H9 (cell line): ENCODE measurements around the gene DUS1L. TPM values are rescaled to one million over a fixed set of nuclear protein-coding genes. Genes with fewer than 3 reads are reported as not detected.
A peak's percentile ranks its signal among the peaks of the same experiment; 100 is the strongest.

Source experiments
- DNase-seq: peaks from one replicate; pipeline ENCODE4 v3.0.0-alpha.2; 2017
- H2AFZ ChIP-seq: one replicate; pipeline ENCODE4 v1.6.1; 2013; ENCODE audit warnings: mild to moderate bottlenecking, low read length, control low read depth, moderate library complexity
- H2AK5ac ChIP-seq: 2 replicates; pipeline ENCODE4 v1.6.1; 2013; ENCODE audit warnings: low read length, control low read depth, mixed read lengths; ENCODE audit not compliant: insufficient read length
- H2BK120ac ChIP-seq: one replicate; pipeline ENCODE4 v1.6.1; 2013; ENCODE audit warnings: low read depth, mild to moderate bottlenecking, low read length, control low read depth, inconsistent platforms; ENCODE audit not compliant: poor library complexity, severe bottlenecking
- H2BK12ac ChIP-seq: 2 replicates; pipeline ENCODE4 v1.6.1; 2013; ENCODE audit warnings: low read length, control low read depth, mixed read lengths, low read depth; ENCODE audit not compliant: insufficient read length
- H2BK15ac ChIP-seq: 2 replicates; pipeline ENCODE4 v1.6.1; 2013; ENCODE audit warnings: low read depth, low read length, control low read depth
- H2BK20ac ChIP-seq: one replicate; pipeline ENCODE4 v1.6.1; 2013; ENCODE audit warnings: low read depth, mild to moderate bottlenecking, low read length, control low read depth, inconsistent platforms; ENCODE audit not compliant: poor library complexity, severe bottlenecking
- H2BK5ac ChIP-seq: 2 replicates; pipeline ENCODE4 v1.6.1; 2013; ENCODE audit warnings: low read length, control low read depth, mixed read lengths; ENCODE audit not compliant: insufficient read length
- H3K14ac ChIP-seq: 2 replicates; pipeline ENCODE4 v1.6.1; 2013; ENCODE audit warnings: low read length, control low read depth; ENCODE audit not compliant: insufficient read depth
- H3K18ac ChIP-seq: 2 replicates; pipeline ENCODE4 v1.6.1; 2013; ENCODE audit warnings: low read depth, mild to moderate bottlenecking, mixed read lengths, low read length, control low read depth; ENCODE audit not compliant: insufficient read length
- H3K23ac ChIP-seq: 2 replicates; pipeline ENCODE4 v1.6.1; 2013; ENCODE audit warnings: low read length, control low read depth, mixed read lengths, low read depth; ENCODE audit not compliant: insufficient read length
- H3K23me2 ChIP-seq: 2 replicates; pipeline ENCODE4 v1.6.1; 2013; ENCODE audit warnings: low read depth, mild to moderate bottlenecking, mixed read lengths, low read length, control low read depth; ENCODE audit not compliant: insufficient read length, poor library complexity, severe bottlenecking
- H3K27ac ChIP-seq: 2 replicates; pipeline ENCODE4 v1.5.1; 2013; ENCODE audit warnings: low read length, control low read depth, mixed read lengths, low read depth; ENCODE audit not compliant: insufficient read length
- H3K27me3 ChIP-seq: 2 replicates; pipeline ENCODE4 v1.6.1; 2013; ENCODE audit warnings: low read length, control low read depth, inconsistent platforms; ENCODE audit not compliant: insufficient read depth
- H3K4ac ChIP-seq: 2 replicates; pipeline ENCODE4 v1.6.1; 2013; ENCODE audit warnings: low read depth, mild to moderate bottlenecking, control low read depth, inconsistent platforms, low read length, moderate library complexity
- H3K4me1 ChIP-seq: 2 replicates; pipeline ENCODE4 v1.6.1; 2013; ENCODE audit warnings: low read length, control low read depth, inconsistent platforms; ENCODE audit not compliant: insufficient read depth
- H3K4me2 ChIP-seq: 2 replicates; pipeline ENCODE4 v1.6.1; 2013; ENCODE audit warnings: low read length, control low read depth, mixed read lengths; ENCODE audit not compliant: insufficient read length, insufficient read depth
- H3K56ac ChIP-seq: 2 replicates; pipeline ENCODE4 v1.6.1; 2013; ENCODE audit warnings: low read depth, mild to moderate bottlenecking, mixed read lengths, low read length, control low read depth; ENCODE audit not compliant: insufficient read length
- H3K79me1 ChIP-seq: 2 replicates; pipeline ENCODE4 v1.6.1; 2013; ENCODE audit warnings: low read depth, mild to moderate bottlenecking, moderate library complexity, low read length, control low read depth, inconsistent platforms; ENCODE audit not compliant: insufficient read depth, poor library complexity, severe bottlenecking
- H3K79me2 ChIP-seq: 2 replicates; pipeline ENCODE4 v1.6.1; 2013; ENCODE audit warnings: low read length, control low read depth, inconsistent platforms; ENCODE audit not compliant: insufficient read depth
- H3K9ac ChIP-seq: 2 replicates; pipeline ENCODE4 v1.6.1; 2013; ENCODE audit warnings: low read length, control low read depth, mixed read lengths; ENCODE audit not compliant: insufficient read length; ENCODE audit errors: extremely low read depth
- H3K9me3 ChIP-seq: one replicate; pipeline ENCODE4 v1.6.1; 2013; ENCODE audit warnings: low read depth, low read length, inconsistent platforms; ENCODE audit not compliant: control insufficient read depth
- H3T11ph ChIP-seq: one replicate; pipeline ENCODE4 v1.6.1; 2013; ENCODE audit warnings: mild to moderate bottlenecking, low read length, control low read depth, inconsistent platforms
- H4K20me1 ChIP-seq: one replicate; pipeline ENCODE4 v1.6.1; 2013; ENCODE audit not compliant: control insufficient read depth, insufficient read length, insufficient read depth
- H4K5ac ChIP-seq: 2 replicates; pipeline ENCODE4 v1.6.1; 2013; ENCODE audit warnings: low read depth, mild to moderate bottlenecking, mixed read lengths, low read length, control low read depth; ENCODE audit not compliant: insufficient read length
- H4K8ac ChIP-seq: replicated peaks from 2 replicates; pipeline ENCODE4 v1.6.1; 2013; ENCODE audit warnings: low read length, control low read depth, mixed read lengths, low read depth; ENCODE audit not compliant: insufficient read length
- H4K91ac ChIP-seq: 2 replicates; pipeline ENCODE4 v1.6.1; 2013; ENCODE audit warnings: low read depth, mild to moderate bottlenecking, moderate library complexity, mixed read lengths, low read length, control low read depth; ENCODE audit not compliant: insufficient read length
- H3K27ac Mint-ChIP-seq, 3 experiments: 2 replicates in 2 of 3; 3 replicates in 1 of 3; pipeline ENCODE4 v1.8.0; 2020 to 2021; ENCODE audit warnings: mixed read lengths in 3 of 3, mild to moderate bottlenecking in 1 of 3, moderate library complexity in 1 of 3
- H3K27me3 Mint-ChIP-seq: 2 replicates; pipeline ENCODE4 v1.8.0; 2021; ENCODE audit warnings: low read depth, mild to moderate bottlenecking, moderate library complexity, mixed read lengths
- H3K36me3 Mint-ChIP-seq, 3 experiments: 2 replicates in 2 of 3; 3 replicates in 1 of 3; pipeline ENCODE4 v1.8.0; 2020 to 2021; ENCODE audit warnings: low read depth in 3 of 3, mixed read lengths in 3 of 3; ENCODE audit not compliant: insufficient read depth in 1 of 3
- H3K4me1 Mint-ChIP-seq, 2 experiments: 2 replicates each; pipeline ENCODE4 v1.8.0; 2020; ENCODE audit warnings: mixed read lengths in 2 of 2
- H3K4me3 Mint-ChIP-seq, 2 experiments: 2 replicates in 1 of 2; 3 replicates in 1 of 2; pipeline ENCODE4 v1.8.0; 2020 to 2021; ENCODE audit warnings: mild to moderate bottlenecking in 2 of 2, mixed read lengths in 2 of 2, moderate library complexity in 1 of 2
- H3K9me3 Mint-ChIP-seq, 2 experiments: 2 replicates in 1 of 2; 3 replicates in 1 of 2; pipeline ENCODE4 v1.8.0; 2020; ENCODE audit warnings: mild to moderate bottlenecking in 2 of 2, mixed read lengths in 2 of 2, moderate library complexity in 1 of 2
- WGBS: extraction: QIAGEN DNeasy Blood & Tissue Kit; methylation state at CpG from one replicate; pipeline ENCODE4 v1.1.7; 2013; ENCODE audit warnings: missing lambda C conversion rate, low lambda C conversion rate, mixed read lengths; ENCODE audit not compliant: insufficient read length; ENCODE audit errors: extremely low coverage; 5-methylcytosine and 5-hydroxymethylcytosine counted together
- total RNA-seq: library from RNA; stranded (reverse); gene quantifications from 2 replicates; pipeline ENCODE4 v1.2.1, GENCODE V29; 2021
- TF ChIP-seq, protein P1 (sequence below): fragments of 200-600 bp; sonication (generic); conservative IDR thresholded peaks from 3 replicates; pipeline ENCODE4 v1.8.0; 2021; ENCODE audit warnings: antibody characterized with exemption, mild to moderate bottlenecking

The DUS1L gene
- total RNA-seq, 1 experiment from 2014 or later: 103 TPM

DNA sequence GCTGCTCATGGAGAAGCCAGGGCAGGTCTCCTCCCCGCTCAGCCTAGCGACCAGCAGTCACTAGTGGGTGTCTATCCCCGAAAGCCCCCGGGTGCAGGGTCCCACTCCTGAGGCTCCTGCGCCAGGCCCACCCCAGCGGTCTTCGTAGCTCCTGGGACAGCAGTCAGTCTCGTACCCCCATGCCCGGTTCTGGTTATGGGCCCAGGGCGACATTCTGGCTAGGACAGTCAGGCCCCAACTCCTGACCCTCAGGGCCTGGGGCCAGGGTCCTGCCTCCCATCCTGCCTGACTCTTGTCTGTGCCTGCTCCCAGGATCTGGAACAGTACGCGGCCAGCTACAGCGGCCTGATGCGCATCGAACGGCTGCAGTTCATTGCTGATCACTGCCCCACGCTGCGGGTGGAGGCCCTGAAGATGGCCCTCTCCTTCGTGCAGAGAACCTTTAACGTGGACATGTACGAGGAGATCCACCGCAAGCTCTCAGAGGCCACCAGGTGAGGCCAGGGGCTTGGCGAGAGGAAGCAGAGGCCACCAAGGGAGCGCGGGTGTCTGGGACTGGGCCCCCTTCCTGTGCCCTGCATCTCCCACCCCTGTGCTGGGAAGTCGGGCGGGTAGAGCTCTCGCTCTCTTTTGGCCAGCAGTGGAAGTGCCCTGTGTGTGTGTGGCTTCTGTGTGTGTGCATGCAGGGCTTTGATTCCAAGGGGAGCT lies 11.9 kb downstream of the DUS1L start:
- TF ChIP-seq, protein P1, sequence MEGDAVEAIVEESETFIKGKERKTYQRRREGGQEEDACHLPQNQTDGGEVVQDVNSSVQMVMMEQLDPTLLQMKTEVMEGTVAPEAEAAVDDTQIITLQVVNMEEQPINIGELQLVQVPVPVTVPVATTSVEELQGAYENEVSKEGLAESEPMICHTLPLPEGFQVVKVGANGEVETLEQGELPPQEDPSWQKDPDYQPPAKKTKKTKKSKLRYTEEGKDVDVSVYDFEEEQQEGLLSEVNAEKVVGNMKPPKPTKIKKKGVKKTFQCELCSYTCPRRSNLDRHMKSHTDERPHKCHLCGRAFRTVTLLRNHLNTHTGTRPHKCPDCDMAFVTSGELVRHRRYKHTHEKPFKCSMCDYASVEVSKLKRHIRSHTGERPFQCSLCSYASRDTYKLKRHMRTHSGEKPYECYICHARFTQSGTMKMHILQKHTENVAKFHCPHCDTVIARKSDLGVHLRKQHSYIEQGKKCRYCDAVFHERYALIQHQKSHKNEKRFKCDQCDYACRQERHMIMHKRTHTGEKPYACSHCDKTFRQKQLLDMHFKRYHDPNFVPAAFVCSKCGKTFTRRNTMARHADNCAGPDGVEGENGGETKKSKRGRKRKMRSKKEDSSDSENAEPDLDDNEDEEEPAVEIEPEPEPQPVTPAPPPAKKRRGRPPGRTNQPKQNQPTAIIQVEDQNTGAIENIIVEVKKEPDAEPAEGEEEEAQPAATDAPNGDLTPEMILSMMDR: no peak
- Histone ChIP-seq H2BK120ac (no peak overlapping the region), H3K4me2 (no peak overlapping the region), H3K27me3 (no peaks in the 10 kb centered on the region), H2AFZ (no peak overlapping the region), H2AK5ac (no peak overlapping the region), H4K8ac (no peak overlapping the region), H2BK15ac (no peak overlapping the region), H2BK12ac (no peak overlapping the region), H3K18ac (no peak overlapping the region), H3K9ac (no peak overlapping the region), H3K27ac (no peak overlapping the region), H3K79me2 (no peaks in the 10 kb centered on the region), H4K5ac (no peak overlapping the region), H2BK20ac (no peak overlapping the region), H3K9me3 (no peaks in the 10 kb centered on the region), H3K79me1 (peaks cover 2% of the 10 kb centered on the region), H3K23ac (no peak overlapping the region), H3K56ac (no peak overlapping the region), H4K20me1 (peaks cover 3% of the 10 kb centered on the region), H3K4ac (no peak overlapping the region), H3T11ph (no peak overlapping the region), H3K4me1 (no peaks in the 10 kb centered on the region), H4K91ac (no peak overlapping the region), H3K23me2 (no peaks in the 10 kb centered on the region), H3K14ac (no peak overlapping the region), H2BK5ac (no peak overlapping the region)
- DNase-seq: no peak
- Mint-ChIP-seq H3K36me3 (peaks cover 4 to 44% (median 37%) of the 10 kb centered on the region in 3 experiments; a peak in 5 of 7 replicates), H3K4me1 (peaks cover 0 to 13% of the 10 kb centered on the region in 2 experiments; a peak in 2 of 4 replicates), H3K27ac (no peak overlapping the region), H3K4me3 (peak overlapping the region; percentile 83 to 89), H3K9me3 (no peaks in the 10 kb centered on the region), H3K27me3 (no peaks in the 10 kb centered on the region; the same call in 1 of the 2 replicates)
- whole genome bisulfite sequencing: no CpG with 5 or more reads among the region's 28 CpGs
